K562 (cell line): ENCODE results near the gene NOL8. TPM values are rescaled to one million over a fixed set of nuclear protein-coding genes. Genes with fewer than 3 reads are reported as not detected.

ENCODE experiments used
- ASH1L ChIP-seq: fragments of 450-650 bp; IDR thresholded peaks from 2 replicates; pipeline ENCODE4 v1.6.1; 2018; ENCODE audit warnings: borderline replicate concordance, mild to moderate bottlenecking, low read depth; ENCODE audit not compliant: partially characterized antibody
- BRD9 ChIP-seq: fragments of 450-650 bp; IDR thresholded peaks from 2 replicates; pipeline ENCODE4 v1.6.1; 2018; ENCODE audit warnings: low read depth; ENCODE audit not compliant: partially characterized antibody
- CBX1 ChIP-seq: sonication (generic); IDR thresholded peaks from 2 replicates; pipeline ENCODE4 v1.6.1; 2016; ENCODE audit warnings: antibody characterized with exemption, low read depth, mild to moderate bottlenecking
- CREB1 ChIP-seq, 2 experiments: sonication (generic) in 1 of 2; formaldehyde crosslinking in 1 of 2; IDR thresholded peaks; 2 replicates each; pipeline versions ENCODE4 v1.6.1 to v1.8.0; 2012 to 2022; ENCODE audit warnings: inconsistent platforms in 1 of 2, mild to moderate bottlenecking in 1 of 2, missing genetic modification reagents in 1 of 2, moderate library complexity in 1 of 2
- CREBBP ChIP-seq: IDR thresholded peaks from one replicate; pipeline ENCODE4 v1.6.1; 2012; ENCODE audit warnings: low read depth, mild to moderate bottlenecking, control low read depth, inconsistent platforms, low read length
- CTBP1 ChIP-seq: fragments of 450-650 bp; IDR thresholded peaks from 2 replicates; pipeline ENCODE4 v1.6.1; 2016; ENCODE audit warnings: borderline replicate concordance
- ELF4 ChIP-seq: fragments of 450-650 bp; formaldehyde crosslinking; IDR thresholded peaks from 2 replicates; pipeline ENCODE4 v1.4.0; 2022; ENCODE audit warnings: missing genetic modification characterization
- KAT7 ChIP-seq: sonication (generic); formaldehyde crosslinking; IDR thresholded peaks from 2 replicates; pipeline ENCODE4 v1.8.0; 2022; ENCODE audit warnings: missing genetic modification reagents, mild to moderate bottlenecking, borderline replicate concordance
- KLF6 ChIP-seq: fragments of 250-450 bp; sonication (Bioruptor Pico); IDR thresholded peaks from 2 replicates; pipeline ENCODE4 v1.4.0; 2020; ENCODE audit warnings: mild to moderate bottlenecking, moderate library complexity, borderline replicate concordance
- NCOR1 ChIP-seq: fragments of 450-650 bp; IDR thresholded peaks from 2 replicates; pipeline ENCODE4 v1.6.1; 2016; ENCODE audit warnings: mild to moderate bottlenecking, moderate library complexity
- NRF1 ChIP-seq, 2 experiments: fragments of 450-650 bp; IDR thresholded peaks in 1 of 2; conservative IDR thresholded peaks in 1 of 2; 2 replicates each; pipeline ENCODE4 v1.6.1; 2014; ENCODE audit warnings: mild to moderate bottlenecking in 2 of 2
- TEAD2 ChIP-seq: fragments of 450-650 bp; IDR thresholded peaks from 2 replicates; pipeline ENCODE4 v1.6.1; 2016; ENCODE audit warnings: missing genetic modification characterization, control low read depth, missing compliant biosample characterization
- TRIM24 ChIP-seq, 2 experiments: fragments of 450-650 bp; IDR thresholded peaks; 2 replicates each; pipeline ENCODE4 v1.6.1; 2016
- ZFP36 ChIP-seq: fragments of 150-350 bp; IDR thresholded peaks from 2 replicates; pipeline ENCODE4 v1.6.1; 2018; ENCODE audit warnings: low read length, low read depth; ENCODE audit not compliant: partially characterized antibody
- ZNF140 ChIP-seq: fragments of 250-450 bp; sonication (Bioruptor Pico); IDR thresholded peaks from 2 replicates; pipeline ENCODE4 v1.8.0; 2021; ENCODE audit warnings: moderate library complexity, mild to moderate bottlenecking, inconsistent platforms
- polyA plus RNA-seq, 8 experiments: library from polyadenylated mRNA; depleted of rRNA in 4 of 8; stranded (reverse) in 5 of 8; unstranded in 3 of 8; fragments of >200 nt; fragmentation: Nextera tagmentation in 2 of 8; fragmentation: Illumina TruSeq in 1 of 8; extraction: Ambion mirVana in 2 of 8; extraction: Trizol in 1 of 8; gene quantifications; 2 replicates each; pipeline versions ENCODE4 v1.2.1 to v1.2.3, GENCODE V29; 2011 to 2014; ENCODE audit warnings: inconsistent platforms in 1 of 8, missing spikeins in 1 of 8
- total RNA-seq, 7 experiments: library from RNA; depleted of rRNA in 6 of 7; stranded (reverse); fragments of >200 nt in 6 of 7; fragmentation: Illumina TruSeq in 2 of 7; extraction: Trizol in 2 of 7; gene quantifications; 2 replicates each; pipeline versions ENCODE4 v1.2.1 to v1.2.3, GENCODE V29; 2011 to 2021; ENCODE audit warnings: low replicate concordance in 1 of 7
- TF ChIP-seq, protein P1 (sequence below): sonication (generic); formaldehyde crosslinking; IDR thresholded peaks from 2 replicates; pipeline ENCODE4 v1.8.0; 2022; ENCODE audit warnings: mild to moderate bottlenecking, missing genetic modification reagents, borderline replicate concordance
- TF ChIP-seq, protein P2 (sequence below): sonication (generic); formaldehyde crosslinking; IDR thresholded peaks from 2 replicates; pipeline ENCODE4 v1.8.1; 2023; ENCODE audit warnings: mild to moderate bottlenecking, missing genetic modification reagents
- TF ChIP-seq, protein P3 (sequence below): sonication (generic); formaldehyde crosslinking; IDR thresholded peaks from 2 replicates; pipeline ENCODE4 v1.5.0; 2020; ENCODE audit warnings: missing genetic modification reagents
- TF ChIP-seq, protein P4 (sequence below), 2 experiments: fragments of 450-650 bp; conservative IDR thresholded peaks; 2 replicates each; pipeline ENCODE4 v1.6.1; 2017; ENCODE audit warnings: mild to moderate bottlenecking in 2 of 2, moderate library complexity in 2 of 2
- TF ChIP-seq, protein P5 (sequence below): fragments of 450-650 bp; IDR thresholded peaks from 2 replicates; pipeline ENCODE4 v1.6.1; 2016

NOL8 gene
- total and polyA plus RNA-seq, 9 of the 15 experiments (the other 6 are each of a cell fraction or from before 2014, with no cell fraction given): 51.3 to 91.5 (median 58.7) TPM

- TF ChIP-seq, protein P1, sequence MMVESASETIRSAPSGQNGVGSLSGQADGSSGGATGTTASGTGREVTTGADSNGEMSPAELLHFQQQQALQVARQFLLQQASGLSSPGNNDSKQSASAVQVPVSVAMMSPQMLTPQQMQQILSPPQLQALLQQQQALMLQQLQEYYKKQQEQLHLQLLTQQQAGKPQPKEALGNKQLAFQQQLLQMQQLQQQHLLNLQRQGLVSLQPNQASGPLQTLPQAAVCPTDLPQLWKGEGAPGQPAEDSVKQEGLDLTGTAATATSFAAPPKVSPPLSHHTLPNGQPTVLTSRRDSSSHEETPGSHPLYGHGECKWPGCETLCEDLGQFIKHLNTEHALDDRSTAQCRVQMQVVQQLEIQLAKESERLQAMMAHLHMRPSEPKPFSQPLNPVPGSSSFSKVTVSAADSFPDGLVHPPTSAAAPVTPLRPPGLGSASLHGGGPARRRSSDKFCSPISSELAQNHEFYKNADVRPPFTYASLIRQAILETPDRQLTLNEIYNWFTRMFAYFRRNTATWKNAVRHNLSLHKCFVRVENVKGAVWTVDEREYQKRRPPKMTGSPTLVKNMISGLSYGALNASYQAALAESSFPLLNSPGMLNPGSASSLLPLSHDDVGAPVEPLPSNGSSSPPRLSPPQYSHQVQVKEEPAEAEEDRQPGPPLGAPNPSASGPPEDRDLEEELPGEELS (CRISPR knock-in tag): peak; percentile 63; the same call in 1 of the 2 replicates
- TF ChIP-seq KLF6 (CRISPR knock-in tag) (no peak), BRD9 (peak; percentile 89), ASH1L (peak; percentile 86), CBX1 (peak; percentile 55; the same call in 1 of the 2 replicates), KAT7 (CRISPR knock-in tag) (peak; percentile 27; the same call in 1 of the 2 replicates), ELF4 (peak; percentile 90), CTBP1 (peak; percentile 100), TEAD2 (tag) (no peak), ZNF140 (CRISPR knock-in tag) (no peak), NRF1 (conservative IDR thresholded peaks at IDR 0.05 in 1 of 2, IDR thresholded peaks at IDR 0.05 in 1 of 2) (peak; percentile 89 to 91), CREBBP (no peak), CREB1 (IDR thresholded peaks at IDR 0.05) (0 out of 2 replicates have a peak, but pooled peaks have one; percentile 7), CREB1 (CRISPR knock-in tag; IDR thresholded peaks at IDR 0.05) (peak; percentile 58), TRIM24 (IDR thresholded peaks at IDR 0.05) (peak in 1 of 2 experiments; percentile 99; a peak in 2 of 4 replicates), NCOR1 (peak; percentile 56), ZFP36 (peak; percentile 15)
- TF ChIP-seq, protein P2, sequence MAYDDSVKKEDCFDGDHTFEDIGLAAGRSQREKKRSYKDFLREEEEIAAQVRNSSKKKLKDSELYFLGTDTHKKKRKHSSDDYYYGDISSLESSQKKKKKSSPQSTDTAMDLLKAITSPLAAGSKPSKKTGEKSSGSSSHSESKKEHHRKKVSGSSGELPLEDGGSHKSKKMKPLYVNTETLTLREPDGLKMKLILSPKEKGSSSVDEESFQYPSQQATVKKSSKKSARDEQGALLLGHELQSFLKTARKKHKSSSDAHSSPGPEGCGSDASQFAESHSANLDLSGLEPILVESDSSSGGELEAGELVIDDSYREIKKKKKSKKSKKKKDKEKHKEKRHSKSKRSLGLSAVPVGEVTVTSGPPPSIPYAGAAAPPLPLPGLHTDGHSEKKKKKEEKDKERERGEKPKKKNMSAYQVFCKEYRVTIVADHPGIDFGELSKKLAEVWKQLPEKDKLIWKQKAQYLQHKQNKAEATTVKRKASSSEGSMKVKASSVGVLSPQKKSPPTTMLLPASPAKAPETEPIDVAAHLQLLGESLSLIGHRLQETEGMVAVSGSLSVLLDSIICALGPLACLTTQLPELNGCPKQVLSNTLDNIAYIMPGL: peak; percentile 71; the same call in 1 of the 2 replicates
- TF ChIP-seq, protein P3, sequence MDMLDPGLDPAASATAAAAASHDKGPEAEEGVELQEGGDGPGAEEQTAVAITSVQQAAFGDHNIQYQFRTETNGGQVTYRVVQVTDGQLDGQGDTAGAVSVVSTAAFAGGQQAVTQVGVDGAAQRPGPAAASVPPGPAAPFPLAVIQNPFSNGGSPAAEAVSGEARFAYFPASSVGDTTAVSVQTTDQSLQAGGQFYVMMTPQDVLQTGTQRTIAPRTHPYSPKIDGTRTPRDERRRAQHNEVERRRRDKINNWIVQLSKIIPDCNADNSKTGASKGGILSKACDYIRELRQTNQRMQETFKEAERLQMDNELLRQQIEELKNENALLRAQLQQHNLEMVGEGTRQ (CRISPR knock-in tag): peak; percentile 90
- TF ChIP-seq, protein P4, sequence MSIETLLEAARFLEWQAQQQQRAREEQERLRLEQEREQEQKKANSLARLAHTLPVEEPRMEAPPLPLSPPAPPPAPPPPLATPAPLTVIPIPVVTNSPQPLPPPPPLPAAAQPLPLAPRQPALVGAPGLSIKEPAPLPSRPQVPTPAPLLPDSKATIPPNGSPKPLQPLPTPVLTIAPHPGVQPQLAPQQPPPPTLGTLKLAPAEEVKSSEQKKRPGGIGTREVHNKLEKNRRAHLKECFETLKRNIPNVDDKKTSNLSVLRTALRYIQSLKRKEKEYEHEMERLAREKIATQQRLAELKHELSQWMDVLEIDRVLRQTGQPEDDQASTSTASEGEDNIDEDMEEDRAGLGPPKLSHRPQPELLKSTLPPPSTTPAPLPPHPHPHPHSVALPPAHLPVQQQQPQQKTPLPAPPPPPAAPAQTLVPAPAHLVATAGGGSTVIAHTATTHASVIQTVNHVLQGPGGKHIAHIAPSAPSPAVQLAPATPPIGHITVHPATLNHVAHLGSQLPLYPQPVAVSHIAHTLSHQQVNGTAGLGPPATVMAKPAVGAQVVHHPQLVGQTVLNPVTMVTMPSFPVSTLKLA (conservative IDR thresholded peaks at IDR 0.05): peak; percentile 100
- TF ChIP-seq, protein P5, sequence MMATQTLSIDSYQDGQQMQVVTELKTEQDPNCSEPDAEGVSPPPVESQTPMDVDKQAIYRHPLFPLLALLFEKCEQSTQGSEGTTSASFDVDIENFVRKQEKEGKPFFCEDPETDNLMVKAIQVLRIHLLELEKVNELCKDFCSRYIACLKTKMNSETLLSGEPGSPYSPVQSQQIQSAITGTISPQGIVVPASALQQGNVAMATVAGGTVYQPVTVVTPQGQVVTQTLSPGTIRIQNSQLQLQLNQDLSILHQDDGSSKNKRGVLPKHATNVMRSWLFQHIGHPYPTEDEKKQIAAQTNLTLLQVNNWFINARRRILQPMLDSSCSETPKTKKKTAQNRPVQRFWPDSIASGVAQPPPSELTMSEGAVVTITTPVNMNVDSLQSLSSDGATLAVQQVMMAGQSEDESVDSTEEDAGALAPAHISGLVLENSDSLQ: peak; percentile 94
Observed at GRCh38 chr9:92325269-92325990, at the start of gene NOL8, which contains the start of gene CENPP (continued).
